Coronary artery (tissue), 2 donors: ENCODE measurements around the gene CLASRP.

Experiments used
- DNase-seq: peaks from one replicate; pipeline ENCODE4 v3.0.0-alpha.2; 2017; ENCODE audit warnings: low spot score
- H3K27ac ChIP-seq, 2 donors: fragments of 200-600 bp; sonication (generic); one replicate each; pipeline ENCODE4 v1.5.1; 2016 to 2019
- H3K4me3 ChIP-seq: fragments of 200-600 bp; sonication (generic); 2 replicates; pipeline ENCODE4 v1.5.1; 2016; ENCODE audit warnings: mild to moderate bottlenecking, moderate library complexity
- TF ChIP-seq, protein P1 (sequence below): fragments of 200-600 bp; sonication (generic); IDR thresholded peaks from one replicate; pipeline ENCODE4 v1.5.1; 2019; ENCODE audit warnings: antibody characterized with exemption

The CLASRP gene

DNA sequence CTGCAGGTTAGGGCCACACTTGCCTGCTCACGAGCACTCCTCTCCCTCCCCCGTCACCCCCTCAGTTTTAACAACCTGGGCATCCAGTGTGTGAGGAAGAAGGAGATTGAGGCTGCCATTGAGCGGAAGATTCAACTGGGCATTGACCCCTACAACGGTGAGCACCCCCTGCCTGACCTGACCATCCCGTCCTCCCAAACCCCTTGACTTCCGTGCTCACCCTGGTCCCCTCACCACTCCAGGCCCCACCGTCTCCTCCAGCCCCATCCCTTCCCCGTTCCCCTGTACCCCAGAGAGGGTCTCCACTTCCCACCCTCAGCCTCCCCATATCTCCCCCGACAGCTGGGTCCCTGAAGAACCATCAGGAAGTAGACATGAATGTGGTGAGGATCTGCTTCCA is 13.6 kb upstream of the CLASRP start:
- Histone ChIP-seq H3K27ac (no peak overlapping the region), H3K4me3 (no peak overlapping the region)
- no peak for DNase-seq
- TF ChIP-seq, protein P1, sequence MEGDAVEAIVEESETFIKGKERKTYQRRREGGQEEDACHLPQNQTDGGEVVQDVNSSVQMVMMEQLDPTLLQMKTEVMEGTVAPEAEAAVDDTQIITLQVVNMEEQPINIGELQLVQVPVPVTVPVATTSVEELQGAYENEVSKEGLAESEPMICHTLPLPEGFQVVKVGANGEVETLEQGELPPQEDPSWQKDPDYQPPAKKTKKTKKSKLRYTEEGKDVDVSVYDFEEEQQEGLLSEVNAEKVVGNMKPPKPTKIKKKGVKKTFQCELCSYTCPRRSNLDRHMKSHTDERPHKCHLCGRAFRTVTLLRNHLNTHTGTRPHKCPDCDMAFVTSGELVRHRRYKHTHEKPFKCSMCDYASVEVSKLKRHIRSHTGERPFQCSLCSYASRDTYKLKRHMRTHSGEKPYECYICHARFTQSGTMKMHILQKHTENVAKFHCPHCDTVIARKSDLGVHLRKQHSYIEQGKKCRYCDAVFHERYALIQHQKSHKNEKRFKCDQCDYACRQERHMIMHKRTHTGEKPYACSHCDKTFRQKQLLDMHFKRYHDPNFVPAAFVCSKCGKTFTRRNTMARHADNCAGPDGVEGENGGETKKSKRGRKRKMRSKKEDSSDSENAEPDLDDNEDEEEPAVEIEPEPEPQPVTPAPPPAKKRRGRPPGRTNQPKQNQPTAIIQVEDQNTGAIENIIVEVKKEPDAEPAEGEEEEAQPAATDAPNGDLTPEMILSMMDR = no peak

- TF ChIP-seq, protein P1 = no peak
- DNase-seq = no peak
- Histone ChIP-seq H3K4me3 (no peak overlapping the region), H3K27ac (no peak overlapping the region)
Measured at GRCh38 chr19:45027371-45027770, 11.5 kb upstream of the CLASRP start.

GRCh38 chr19:45030825-45031224 is 8.0 kb upstream of the CLASRP start:
- TF ChIP-seq, protein P1 = no peak
- Histone ChIP-seq H3K27ac (no peak overlapping the region), H3K4me3 (no peak overlapping the region)
- DNase-seq = no peak

GRCh38 chr19:45032421-45032820 is 6.4 kb upstream of the CLASRP start:
- H3K27ac ChIP-seq = no peak overlapping the region
- TF ChIP-seq, protein P1 = no peak
- no peak overlapping the region for H3K4me3 ChIP-seq
- DNase-seq = no peak

DNA sequence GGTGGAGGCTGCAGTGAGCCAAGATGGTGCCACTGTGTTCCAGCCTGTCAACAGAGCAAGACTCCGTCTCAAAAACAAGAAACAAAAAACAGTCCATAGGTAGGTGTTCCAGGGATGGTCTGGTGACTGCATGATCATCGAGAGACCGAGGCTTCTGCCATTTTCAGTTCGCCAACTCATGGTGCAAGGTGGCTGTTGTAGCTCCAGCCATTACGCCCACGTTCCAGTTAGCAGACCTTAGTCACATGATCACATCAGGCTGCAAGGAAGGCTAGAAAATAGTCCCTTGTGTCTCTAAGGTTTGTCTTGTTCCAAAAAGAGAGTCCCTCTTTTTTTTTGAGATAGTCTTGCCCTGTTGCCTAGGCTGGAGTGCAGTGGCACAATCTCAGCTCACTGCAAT is 3.1 kb upstream of the CLASRP start:
- TF ChIP-seq, protein P1 = no peak
- DNase-seq = no peak
- Histone ChIP-seq H3K27ac (no peak overlapping the region), H3K4me3 (no peak overlapping the region)

DNA sequence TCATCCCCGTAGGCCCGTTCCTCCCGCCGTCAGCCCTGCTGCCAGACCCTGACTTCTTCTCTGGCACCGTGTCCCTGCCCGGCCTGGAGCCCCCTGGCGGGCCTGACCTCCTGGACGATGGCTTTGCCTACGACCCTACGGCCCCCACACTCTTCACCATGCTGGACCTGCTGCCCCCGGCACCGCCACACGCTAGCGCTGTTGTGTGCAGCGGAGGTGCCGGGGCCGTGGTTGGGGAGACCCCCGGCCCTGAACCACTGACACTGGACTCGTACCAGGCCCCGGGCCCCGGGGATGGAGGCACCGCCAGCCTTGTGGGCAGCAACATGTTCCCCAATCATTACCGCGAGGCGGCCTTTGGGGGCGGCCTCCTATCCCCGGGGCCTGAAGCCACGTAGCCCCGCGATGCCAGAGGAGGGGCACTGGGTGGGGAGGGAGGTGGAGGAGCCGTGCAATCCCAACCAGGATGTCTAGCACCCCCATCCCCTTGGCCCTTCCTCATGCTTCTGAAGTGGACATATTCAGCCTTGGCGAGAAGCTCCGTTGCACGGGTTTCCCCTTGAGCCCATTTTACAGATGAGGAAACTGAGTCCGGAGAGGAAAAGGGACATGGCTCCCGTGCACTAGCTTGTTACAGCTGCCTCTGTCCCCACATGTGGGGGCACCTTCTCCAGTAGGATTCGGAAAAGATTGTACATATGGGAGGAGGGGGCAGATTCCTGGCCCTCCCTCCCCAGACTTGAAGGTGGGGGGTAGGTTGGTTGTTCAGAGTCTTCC is 1.3 kb upstream of the CLASRP start:
- DNase-seq = no peak
- TF ChIP-seq, protein P1 = no peak
- Histone ChIP-seq H3K27ac (no peak overlapping the region), H3K4me3 (no peak overlapping the region)

- DNase-seq = no peak
- TF ChIP-seq, protein P1 = no peak
- Histone ChIP-seq H3K27ac (peak overlapping the region in 1 of 2 donors; percentile 98), H3K4me3 (peak overlapping the region; percentile 97)
Measured at GRCh38 chr19:45040059-45040771, 1.4 kb downstream of the CLASRP start.
